Measurements from ENCODE around the gene DMRTB1. TPM values are rescaled to one million over a fixed set of nuclear protein-coding genes. Genes with fewer than 3 reads are reported as not detected.

Gene DMRTB1
- total RNA-seq, 1 donor from 2014 or later = not detected

DNA sequence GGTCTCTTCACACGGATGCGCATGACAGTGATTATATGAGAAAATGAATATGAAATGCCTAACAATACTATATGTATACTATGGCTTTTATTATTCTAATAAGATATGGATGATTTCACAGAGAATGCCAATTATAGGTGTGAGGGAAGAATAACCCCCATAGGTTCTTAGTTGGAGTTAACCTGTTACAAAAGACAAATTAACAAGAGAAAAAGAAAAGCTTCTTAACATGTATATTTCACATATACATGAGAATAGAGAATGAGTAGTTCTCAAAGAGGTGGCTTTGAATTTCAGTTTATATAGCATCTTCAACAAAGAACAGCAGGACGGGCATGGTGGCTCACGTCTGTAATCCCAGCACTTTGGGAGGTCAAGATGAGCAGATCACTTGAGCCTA is 24.0 kb upstream of the DMRTB1 start:
- DNase-seq (ENCODE audit: low spot score) = no peak
- TF ChIP-seq, protein P1, sequence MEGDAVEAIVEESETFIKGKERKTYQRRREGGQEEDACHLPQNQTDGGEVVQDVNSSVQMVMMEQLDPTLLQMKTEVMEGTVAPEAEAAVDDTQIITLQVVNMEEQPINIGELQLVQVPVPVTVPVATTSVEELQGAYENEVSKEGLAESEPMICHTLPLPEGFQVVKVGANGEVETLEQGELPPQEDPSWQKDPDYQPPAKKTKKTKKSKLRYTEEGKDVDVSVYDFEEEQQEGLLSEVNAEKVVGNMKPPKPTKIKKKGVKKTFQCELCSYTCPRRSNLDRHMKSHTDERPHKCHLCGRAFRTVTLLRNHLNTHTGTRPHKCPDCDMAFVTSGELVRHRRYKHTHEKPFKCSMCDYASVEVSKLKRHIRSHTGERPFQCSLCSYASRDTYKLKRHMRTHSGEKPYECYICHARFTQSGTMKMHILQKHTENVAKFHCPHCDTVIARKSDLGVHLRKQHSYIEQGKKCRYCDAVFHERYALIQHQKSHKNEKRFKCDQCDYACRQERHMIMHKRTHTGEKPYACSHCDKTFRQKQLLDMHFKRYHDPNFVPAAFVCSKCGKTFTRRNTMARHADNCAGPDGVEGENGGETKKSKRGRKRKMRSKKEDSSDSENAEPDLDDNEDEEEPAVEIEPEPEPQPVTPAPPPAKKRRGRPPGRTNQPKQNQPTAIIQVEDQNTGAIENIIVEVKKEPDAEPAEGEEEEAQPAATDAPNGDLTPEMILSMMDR (IDR thresholded peaks at IDR 0.05; ENCODE audit: unreplicated experiment) = no peak
- no peak overlapping the region for H3K27ac Mint-ChIP-seq (ENCODE audit: unreplicated experiment)
- H3K9me3 Mint-ChIP-seq (ENCODE audit: unreplicated experiment) = no peaks in the 10 kb centered on the region
- H3K4me3 Mint-ChIP-seq (ENCODE audit: unreplicated experiment) = no peak overlapping the region
- peaks cover 5% of the 10 kb centered on the region for H3K27me3 Mint-ChIP-seq (ENCODE audit: unreplicated experiment)
- no peaks in the 10 kb centered on the region for H3K36me3 Mint-ChIP-seq (ENCODE audit: low read depth, unreplicated experiment)
- peaks cover 31% of the 10 kb centered on the region for H3K4me1 Mint-ChIP-seq (ENCODE audit: unreplicated experiment)

DNA sequence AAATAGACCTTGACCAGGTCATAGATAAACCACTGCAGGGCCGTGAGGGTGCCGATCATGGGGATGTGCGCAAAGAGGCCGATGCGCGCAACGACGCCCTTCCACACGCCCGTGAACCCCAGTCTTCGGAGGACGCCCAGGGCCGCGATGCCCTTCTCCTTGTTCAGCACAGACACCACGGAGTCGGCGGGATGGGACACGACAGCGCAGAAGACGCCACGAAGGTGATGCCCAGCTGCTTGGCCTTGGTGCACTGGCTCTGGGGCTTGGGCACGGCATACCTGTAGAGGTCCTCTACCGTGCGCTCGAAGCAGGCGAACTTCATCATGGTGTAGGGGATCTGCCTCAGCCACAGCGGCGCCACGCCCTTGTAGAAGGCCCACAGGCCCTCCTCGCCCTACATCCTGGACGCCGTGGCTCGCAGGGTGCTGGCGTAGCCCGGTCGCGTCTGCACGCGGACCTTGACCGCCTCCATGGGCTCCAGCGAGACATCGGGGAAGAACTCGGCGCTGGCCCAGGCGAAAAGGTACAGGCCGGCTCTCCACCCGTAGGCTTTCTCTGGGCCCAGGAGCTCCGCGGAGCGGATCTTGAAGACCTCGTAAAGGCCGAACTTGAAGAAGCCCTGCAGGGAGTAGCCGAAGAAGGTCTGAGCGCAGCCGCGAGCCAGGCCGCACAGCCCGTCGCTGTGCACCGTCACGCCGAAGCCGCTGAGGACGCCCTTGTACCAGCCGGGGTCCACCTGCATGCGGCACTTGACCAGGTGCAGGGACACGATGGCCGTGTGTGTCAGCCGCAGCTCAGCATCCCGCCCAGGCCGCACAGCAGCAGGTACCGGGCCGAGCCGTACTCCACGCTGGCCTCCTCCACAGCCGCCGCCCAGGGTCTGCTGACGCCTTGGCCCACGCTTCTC is 20.5 kb upstream of the DMRTB1 start:
- H3K27me3 Mint-ChIP-seq (ENCODE audit: unreplicated experiment) = peaks cover 4% of the 10 kb centered on the region
- DNase-seq (ENCODE audit: low spot score) = no peak
- TF ChIP-seq, protein P1 (IDR thresholded peaks at IDR 0.05; ENCODE audit: unreplicated experiment) = no peak
- H3K27ac Mint-ChIP-seq (ENCODE audit: unreplicated experiment) = no peak overlapping the region
- H3K4me3 Mint-ChIP-seq (ENCODE audit: unreplicated experiment) = no peak overlapping the region
- no peaks in the 10 kb centered on the region for H3K9me3 Mint-ChIP-seq (ENCODE audit: unreplicated experiment)
- no peaks in the 10 kb centered on the region for H3K36me3 Mint-ChIP-seq (ENCODE audit: low read depth, unreplicated experiment)
- peaks cover 19% of the 10 kb centered on the region for H3K4me1 Mint-ChIP-seq (ENCODE audit: unreplicated experiment)

DNA sequence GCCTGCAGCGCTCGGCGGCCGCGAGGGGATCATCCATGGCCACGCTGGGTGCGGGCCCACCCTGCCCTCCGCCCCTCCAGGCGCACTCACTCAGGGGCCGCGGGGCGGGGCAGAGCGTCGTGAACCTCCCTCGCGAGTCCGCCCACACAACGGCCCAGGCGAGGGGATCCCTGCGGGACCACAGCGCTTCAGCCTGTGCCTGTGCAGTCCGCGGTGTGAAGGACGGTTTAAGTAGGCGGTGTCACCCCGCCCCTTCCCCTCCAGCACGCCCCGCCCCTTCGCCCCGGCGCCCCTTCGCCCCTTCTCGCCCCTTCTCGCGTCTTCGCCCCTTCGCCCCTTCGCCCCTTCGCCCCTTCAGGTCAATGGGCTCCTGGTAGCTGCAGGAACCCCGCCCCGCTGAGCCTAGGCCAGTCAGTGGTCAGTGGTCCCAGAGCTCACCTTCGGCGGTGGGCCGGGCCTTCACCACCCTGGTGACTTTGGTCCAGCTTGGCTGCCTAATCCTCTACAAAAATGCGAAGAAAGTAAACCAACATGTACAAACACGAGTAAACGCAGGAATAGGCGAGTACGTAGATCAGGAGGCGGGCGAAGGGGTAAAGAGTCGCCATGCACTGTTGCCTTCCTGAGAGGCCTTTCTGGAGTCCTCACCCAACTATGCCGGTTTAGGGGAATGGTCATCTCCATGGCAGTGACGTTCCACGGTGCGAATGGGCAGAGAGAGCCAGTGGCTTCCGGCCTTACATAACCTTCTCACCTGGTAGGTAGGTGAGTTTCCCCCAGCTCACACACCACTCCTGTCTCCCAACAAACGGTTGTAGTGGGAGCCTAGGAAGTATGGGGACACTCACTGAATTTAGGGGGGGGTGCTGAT is 19.6 kb upstream of the DMRTB1 start:
- Mint-ChIP-seq H3K27ac (ENCODE audit: unreplicated experiment) (no peak overlapping the region), H3K27me3 (ENCODE audit: unreplicated experiment) (peaks cover 4% of the 10 kb centered on the region), H3K4me1 (ENCODE audit: unreplicated experiment) (peaks cover 11% of the 10 kb centered on the region), H3K9me3 (ENCODE audit: unreplicated experiment) (no peaks in the 10 kb centered on the region), H3K36me3 (ENCODE audit: low read depth, unreplicated experiment) (no peaks in the 10 kb centered on the region), H3K4me3 (ENCODE audit: unreplicated experiment) (no peak overlapping the region)
- TF ChIP-seq, protein P1 (IDR thresholded peaks at IDR 0.05; ENCODE audit: unreplicated experiment) = no peak
- DNase-seq (ENCODE audit: low spot score) = no peak

DNA sequence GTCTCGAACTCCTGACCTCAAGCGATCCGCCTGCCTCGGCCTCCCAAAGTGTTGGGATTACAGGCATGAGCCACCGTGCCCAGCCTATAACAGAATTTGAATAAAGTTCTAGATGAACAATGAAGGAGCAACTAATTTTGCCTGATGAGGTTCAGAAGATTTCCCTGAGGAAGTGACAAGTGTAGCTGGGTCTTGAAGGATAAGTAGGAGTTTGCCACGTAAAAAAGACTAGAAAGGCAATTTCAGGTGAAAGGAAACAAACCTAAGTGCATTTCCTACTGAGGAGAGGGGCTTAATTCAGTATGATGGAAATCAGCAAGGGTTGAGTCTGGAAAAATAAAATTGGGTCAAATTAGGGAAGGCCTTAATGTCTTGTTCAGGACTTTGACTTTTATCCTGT is 18.6 kb upstream of the DMRTB1 start:
- H3K27me3 Mint-ChIP-seq (ENCODE audit: unreplicated experiment) = peaks cover 4% of the 10 kb centered on the region
- DNase-seq (ENCODE audit: low spot score) = no peak
- H3K36me3 Mint-ChIP-seq (ENCODE audit: low read depth, unreplicated experiment) = no peaks in the 10 kb centered on the region
- H3K9me3 Mint-ChIP-seq (ENCODE audit: unreplicated experiment) = no peaks in the 10 kb centered on the region
- no peak overlapping the region for H3K27ac Mint-ChIP-seq (ENCODE audit: unreplicated experiment)
- peaks cover 6% of the 10 kb centered on the region for H3K4me1 Mint-ChIP-seq (ENCODE audit: unreplicated experiment)
- TF ChIP-seq, protein P1 (IDR thresholded peaks at IDR 0.05; ENCODE audit: unreplicated experiment) = no peak
- no peak overlapping the region for H3K4me3 Mint-ChIP-seq (ENCODE audit: unreplicated experiment)
